Upper lobe of left lung (tissue), 4 donors: ENCODE data around the gene CRISPLD2.

Source experiments
- CTCF ChIP-seq, 6 experiments: fragments of 450-650 bp in 4 of 6; fragments of 200-600 bp in 2 of 6; sonication (generic) in 2 of 6; IDR thresholded peaks; one replicate each; pipeline ENCODE4 v1.5.1; 2016 to 2019; ENCODE audit warnings: antibody characterized with exemption in 6 of 6
- EP300 ChIP-seq, 4 donors: sonication (generic); formaldehyde crosslinking; IDR thresholded peaks; one replicate each; pipeline ENCODE4 v1.5.1; 2017; ENCODE audit warnings: antibody characterized with exemption in 4 of 4, control low read depth in 2 of 4
- POLR2A ChIP-seq, 4 donors: fragments of 450-650 bp; IDR thresholded peaks; one replicate each; pipeline ENCODE4 v1.5.1; 2016 to 2017; ENCODE audit warnings: antibody characterized with exemption in 4 of 4, mild to moderate bottlenecking in 2 of 4
- POLR2AphosphoS5 ChIP-seq, 2 donors: sonication (generic); formaldehyde crosslinking; IDR thresholded peaks; one replicate each; pipeline ENCODE4 v1.5.1; 2017; ENCODE audit warnings: antibody characterized with exemption in 2 of 2

DNA sequence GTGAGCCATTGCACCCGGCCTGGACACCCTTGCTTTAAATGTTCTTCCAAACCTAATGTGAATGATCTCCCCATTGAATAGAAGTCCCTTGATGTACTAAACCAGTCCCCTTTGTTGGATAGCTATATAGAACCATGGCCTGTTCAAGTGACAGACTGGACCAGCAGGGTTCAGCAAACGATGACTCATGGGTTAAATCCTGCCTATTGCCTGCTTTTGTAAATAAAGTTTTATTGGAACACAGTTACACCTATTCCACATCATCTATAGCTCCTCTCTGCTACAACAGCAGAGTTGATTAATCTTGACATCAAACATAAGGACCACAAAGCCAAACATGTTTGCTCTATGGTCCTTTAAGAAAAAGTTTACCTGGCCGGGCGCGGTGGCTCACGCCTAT is 56.1 kb downstream of the CRISPLD2 start:
- no peak for TF ChIP-seq EP300 (IDR thresholded peaks at IDR 0.05)
- no peak for TF ChIP-seq POLR2A (IDR thresholded peaks at IDR 0.05)
- TF ChIP-seq CTCF (IDR thresholded peaks at IDR 0.05): no peak
- TF ChIP-seq POLR2AphosphoS5 (IDR thresholded peaks at IDR 0.05): no peak
